SK-N-MC (cell line): ENCODE measurements around the gene NPPB.

ENCODE experiments used
- EZH2 ChIP-seq: fragments of 200-600 bp; sonication (generic); IDR thresholded peaks from one replicate; pipeline ENCODE4 v1.6.1; 2017; ENCODE audit warnings: antibody characterized with exemption
- FOXP2 ChIP-seq: optimal IDR thresholded peaks from 2 replicates; pipeline ENCODE3; 2011; ENCODE audit warnings: mild to moderate bottlenecking, moderate library complexity; ENCODE audit not compliant: insufficient read depth; ENCODE audit errors: extremely low read length, control extremely low read depth
- POLR2AphosphoS5 ChIP-seq: IDR thresholded peaks from 2 replicates; pipeline ENCODE4 v1.6.1; 2012; ENCODE audit warnings: mild to moderate bottlenecking, low read depth, low read length, borderline replicate concordance

DNA sequence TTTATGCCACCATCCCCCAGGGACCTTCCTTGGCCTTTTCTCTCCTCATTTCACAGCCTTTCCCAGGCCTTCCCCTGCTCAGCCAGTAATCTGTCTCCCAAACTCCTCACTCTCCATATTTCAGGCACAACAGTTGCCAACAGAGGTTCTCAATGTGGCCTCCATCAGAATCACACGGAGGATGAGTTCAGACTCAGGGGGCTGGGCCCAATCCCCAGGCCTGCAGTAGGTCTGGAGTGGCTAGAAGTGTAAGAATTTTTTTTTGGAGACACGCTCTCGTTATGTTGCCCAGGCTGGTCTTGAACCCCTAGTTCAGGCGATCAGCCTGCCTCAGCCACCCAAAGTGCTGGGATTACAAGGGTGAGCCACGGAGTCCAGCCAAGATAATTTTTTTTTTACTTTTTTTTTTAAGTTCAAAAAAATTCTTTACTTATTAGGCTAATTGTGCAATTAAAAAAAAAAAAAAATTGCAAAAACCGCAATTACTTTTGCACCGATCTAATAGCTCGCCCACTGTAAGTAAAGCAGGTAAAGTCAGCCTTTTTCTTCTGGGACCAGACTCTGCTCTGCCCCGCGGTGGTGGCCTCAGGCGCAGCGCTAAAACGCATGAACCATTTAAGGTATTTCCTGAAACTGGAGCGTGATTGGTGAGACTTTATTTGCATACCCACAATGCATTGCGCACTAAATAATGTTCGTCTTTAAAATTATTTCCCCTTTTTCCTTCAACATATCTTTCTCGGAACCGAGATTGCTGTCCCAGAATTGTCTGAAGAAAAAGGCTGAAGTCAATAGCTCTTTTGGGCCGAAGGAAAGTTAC lies 48.7 kb upstream of the NPPB start:
- TF ChIP-seq FOXP2 (no peak), POLR2AphosphoS5 (no peak), EZH2 (no peak)
